NT2/D1 (cell line): ENCODE measurements around the gene DSTN.

ENCODE experiments used
- SUZ12 ChIP-seq: IDR thresholded peaks from 2 replicates; pipeline ENCODE4 v1.6.1; 2011; ENCODE audit not compliant: insufficient read length, insufficient read depth; ENCODE audit errors: extremely low read depth
- YY1 ChIP-seq: IDR thresholded peaks from 2 replicates; pipeline ENCODE4 v1.6.1; 2011; ENCODE audit not compliant: insufficient read length, insufficient read depth
- ZNF274 ChIP-seq: IDR thresholded peaks from 2 replicates; pipeline ENCODE4 v1.6.1; 2011; ENCODE audit warnings: mild to moderate bottlenecking, low read depth, low read length

DNA sequence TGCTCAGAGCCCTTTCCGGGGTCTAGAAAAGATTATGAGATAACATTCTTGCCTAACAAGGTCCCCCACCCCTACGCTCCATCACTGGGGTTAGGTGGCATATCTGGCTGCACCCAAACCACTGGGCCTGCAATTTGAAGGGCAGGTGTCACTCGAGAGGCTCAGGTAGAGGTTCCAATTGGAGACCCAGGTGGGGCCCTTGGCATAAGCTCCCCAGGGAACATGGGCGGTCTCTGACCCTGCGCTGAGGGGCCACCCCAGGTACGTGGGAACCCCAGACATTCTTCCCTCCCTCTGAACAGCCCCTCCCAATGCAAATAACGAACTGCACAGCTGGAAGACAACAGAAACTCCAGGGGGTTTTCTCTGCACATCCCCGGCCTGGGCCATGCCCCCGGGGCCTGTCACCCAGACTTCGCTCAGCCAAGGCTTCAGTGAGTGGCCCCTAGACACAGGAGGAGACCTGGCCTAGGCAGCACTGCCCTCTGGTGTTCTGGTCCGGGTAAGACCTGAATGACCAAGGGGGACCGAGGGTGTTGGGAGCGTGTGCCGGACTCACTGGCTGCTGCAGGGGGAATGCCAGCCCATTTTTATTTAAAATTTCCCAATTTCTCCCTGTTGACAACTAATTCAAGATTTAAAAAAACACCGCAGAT, 47.5 kb downstream of the DSTN start:
- TF ChIP-seq ZNF274 = no peak
- no peak for TF ChIP-seq YY1
- no peak for TF ChIP-seq SUZ12
